Measurements from ENCODE around the gene FCRLA. TPM values are rescaled to one million over a fixed set of nuclear protein-coding genes. Genes with fewer than 3 reads are reported as not detected.
"Not testable (repeated sequence)": the region's sequence is repeated elsewhere in the genome, so short reads cannot be mapped to it uniquely, and the experiment has no call there.

FCRLA gene
- total RNA-seq, 1 experiment from 2014 or later: not detected

DNA sequence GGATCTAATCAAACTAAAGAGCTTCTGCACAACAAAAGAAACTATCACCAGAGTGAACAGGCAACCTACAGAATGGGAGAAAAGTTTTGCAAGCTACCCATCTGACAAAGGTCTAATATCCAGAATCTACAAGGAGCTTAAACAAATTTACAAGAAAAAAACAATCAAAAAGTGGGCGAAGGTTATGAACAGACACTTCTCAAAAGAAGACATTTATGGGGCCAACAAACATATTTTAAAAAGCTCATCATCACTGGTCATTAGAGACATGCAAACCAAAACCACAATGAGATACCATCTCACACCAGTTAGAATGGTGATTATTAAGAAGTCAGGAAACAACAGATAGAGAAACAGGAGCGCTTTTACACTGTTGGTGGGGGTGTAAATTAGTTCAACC, 8.7 kb upstream of the FCRLA start:
- ATAC-seq; H3K27ac ChIP-seq (ENCODE audit: low read length); CTCF ChIA-PET; BruUV-seq (replicated peaks); H3K9me3 ChIP-seq (ENCODE audit: low read length); H2AFZ ChIP-seq (ENCODE audit: low read length); H3F3A ChIP-seq (ENCODE audit: low read length, unreplicated experiment); POLR2A ChIA-PET (ENCODE audit: unreplicated experiment); H3K4me1 ChIP-seq (ENCODE audit: insufficient read depth, low read length); H3K4me3 ChIP-seq (ENCODE audit: low read length); H3K36me3 ChIP-seq (ENCODE audit: low read depth, low read length); H3K4me2 ChIP-seq (ENCODE audit: low read length); H3K9me2 ChIP-seq (replicated peaks; ENCODE audit: low read length); H3K27me3 ChIP-seq (ENCODE audit: low read length); DNase-seq; H3K79me2 ChIP-seq (ENCODE audit: low read length); H3K9ac ChIP-seq (ENCODE audit: low read length); H4K20me1 ChIP-seq (ENCODE audit: low read length); intact Hi-C loops (cut with micrococcal nuclease): not testable (repeated sequence)

- no peaks in the 10 kb centered on the region for H3F3A ChIP-seq (ENCODE audit: low read length, unreplicated experiment)
- H3K4me3 ChIP-seq (ENCODE audit: low read length): no peak overlapping the region
- TF ChIP-seq EZH2phosphoT487 (IDR thresholded peaks at IDR 0.05; ENCODE audit: borderline replicate concordance, low read length): no peak
- TF ChIP-seq EZH2 (IDR thresholded peaks at IDR 0.05; ENCODE audit: low read length, unreplicated experiment): no peak
- no peak for TF ChIP-seq CTCF (conservative IDR thresholded peaks at IDR 0.05; ENCODE audit: low read depth, low read length)
- no peaks in the 10 kb centered on the region for H3K79me2 ChIP-seq (ENCODE audit: low read length)
- no peaks in the 10 kb centered on the region for H3K9me2 ChIP-seq (replicated peaks; ENCODE audit: low read length)
- ChIA-PET CTCF (no interaction called here), POLR2A (ENCODE audit: unreplicated experiment) (no interaction called here)
- intact Hi-C loops (cut with micrococcal nuclease): no loop called here
- peak; percentile 25 for DNase-seq
- H4K20me1 ChIP-seq (ENCODE audit: low read length): no peaks in the 10 kb centered on the region
- H3K9ac ChIP-seq (ENCODE audit: low read length): no peak overlapping the region
- H3K4me1 ChIP-seq (ENCODE audit: insufficient read depth, low read length): peaks cover 3% of the 10 kb centered on the region; the same call in 1 of the 2 replicates
- ATAC-seq: peak; percentile 46
- H3K9me3 ChIP-seq (ENCODE audit: low read length): no peaks in the 10 kb centered on the region
- H3K4me2 ChIP-seq (ENCODE audit: low read length): no peak overlapping the region
- H3K27me3 ChIP-seq (ENCODE audit: low read length): no peaks in the 10 kb centered on the region
- no peak overlapping the region for H3K27ac ChIP-seq (ENCODE audit: low read length)
- no TSS peak for BruUV-seq (replicated peaks)
- no peak overlapping the region for H2AFZ ChIP-seq (ENCODE audit: low read length)
- no peaks in the 10 kb centered on the region for H3K36me3 ChIP-seq (ENCODE audit: low read depth, low read length)
These were observed 4.8 kb upstream of the FCRLA start for GRCh38 chr1:161702250-161702649.

- H3K4me1 ChIP-seq (ENCODE audit: insufficient read depth, low read length): peaks cover 3% of the 10 kb centered on the region; the same call in 1 of the 2 replicates
- no peaks in the 10 kb centered on the region for H3K9me3 ChIP-seq (ENCODE audit: low read length)
- H3K27me3 ChIP-seq (ENCODE audit: low read length): no peaks in the 10 kb centered on the region
- no peak overlapping the region for H3K9ac ChIP-seq (ENCODE audit: low read length)
- ATAC-seq (no peak), DNase-seq (no peak)
- H4K20me1 ChIP-seq (ENCODE audit: low read length): no peaks in the 10 kb centered on the region
- no peaks in the 10 kb centered on the region for H3K9me2 ChIP-seq (replicated peaks; ENCODE audit: low read length)
- H2AFZ ChIP-seq (ENCODE audit: low read length): no peak overlapping the region
- H3K4me3 ChIP-seq (ENCODE audit: low read length): no peak overlapping the region
- BruUV-seq (replicated peaks): no TSS peak
- CTCF ChIA-PET: no interaction called here
- H3K36me3 ChIP-seq (ENCODE audit: low read depth, low read length): no peaks in the 10 kb centered on the region
- H3F3A ChIP-seq (ENCODE audit: low read length, unreplicated experiment): no peaks in the 10 kb centered on the region
- H3K4me2 ChIP-seq (ENCODE audit: low read length): no peak overlapping the region
- POLR2A ChIA-PET (ENCODE audit: unreplicated experiment): no interaction called here
- no peak overlapping the region for H3K27ac ChIP-seq (ENCODE audit: low read length)
- intact Hi-C loops (cut with micrococcal nuclease): no loop called here
- no peaks in the 10 kb centered on the region for H3K79me2 ChIP-seq (ENCODE audit: low read length)
- TF ChIP-seq CTCF (conservative IDR thresholded peaks at IDR 0.05; ENCODE audit: low read depth, low read length) (no peak), EZH2phosphoT487 (IDR thresholded peaks at IDR 0.05; ENCODE audit: borderline replicate concordance, low read length) (no peak), EZH2 (IDR thresholded peaks at IDR 0.05; ENCODE audit: low read length, unreplicated experiment) (no peak)
These were observed 1.5 kb upstream of the FCRLA start for GRCh38 chr1:161705537-161705936.
